Kidney epithelial cell (primary cell): ENCODE results near the gene DPY19L3. TPM values are rescaled to one million over a fixed set of nuclear protein-coding genes. Genes with fewer than 3 reads are reported as not detected.

Experiments used
- DNase-seq: peaks from one replicate; pipeline ENCODE4 v3.0.0-alpha.2; 2010; ENCODE audit warnings: low read depth
- H3K27me3 ChIP-seq: 2 replicates; pipeline ENCODE4 v1.6.0; 2011; ENCODE audit warnings: low read length; ENCODE audit not compliant: control insufficient read depth, insufficient read depth
- H3K36me3 ChIP-seq: 2 replicates; pipeline ENCODE4 v1.5.1; 2011; ENCODE audit warnings: low read length; ENCODE audit not compliant: control insufficient read depth, insufficient read depth
- H3K4me3 ChIP-seq: 2 replicates; pipeline ENCODE4 v1.5.1; 2011; ENCODE audit warnings: low read depth, mild to moderate bottlenecking, control low read depth, low read length
- CTCF ChIP-seq: IDR thresholded peaks from 2 replicates; pipeline ENCODE4 v1.5.1; 2011; ENCODE audit warnings: mild to moderate bottlenecking, moderate library complexity, low read length, control low read depth, inconsistent platforms; ENCODE audit not compliant: insufficient read depth, poor library complexity, severe bottlenecking
- total RNA-seq: library from RNA; depleted of rRNA; stranded (reverse); fragments of >200 nt; gene quantifications from 2 replicates; pipeline ENCODE4 v1.2.3, GENCODE V29; 2015

DPY19L3 gene
- total RNA-seq, 1 donor from 2014 or later = 25.0 TPM

GRCh38 chr19:32401992-32402391 lies 3.6 kb upstream of the DPY19L3 start:
- H3K36me3 ChIP-seq = no peaks in the 10 kb centered on the region
- no peak for TF ChIP-seq CTCF
- H3K4me3 ChIP-seq = no peak overlapping the region
- H3K27me3 ChIP-seq = no peaks in the 10 kb centered on the region
- DNase-seq = no peak

- TF ChIP-seq CTCF = no peak
- no peaks in the 10 kb centered on the region for H3K27me3 ChIP-seq
- H3K36me3 ChIP-seq = no peaks in the 10 kb centered on the region
- H3K4me3 ChIP-seq = no peak overlapping the region
- no peak for DNase-seq
Measured at GRCh38 chr19:32403291-32403995, 2.1 kb upstream of the DPY19L3 start.

DNA sequence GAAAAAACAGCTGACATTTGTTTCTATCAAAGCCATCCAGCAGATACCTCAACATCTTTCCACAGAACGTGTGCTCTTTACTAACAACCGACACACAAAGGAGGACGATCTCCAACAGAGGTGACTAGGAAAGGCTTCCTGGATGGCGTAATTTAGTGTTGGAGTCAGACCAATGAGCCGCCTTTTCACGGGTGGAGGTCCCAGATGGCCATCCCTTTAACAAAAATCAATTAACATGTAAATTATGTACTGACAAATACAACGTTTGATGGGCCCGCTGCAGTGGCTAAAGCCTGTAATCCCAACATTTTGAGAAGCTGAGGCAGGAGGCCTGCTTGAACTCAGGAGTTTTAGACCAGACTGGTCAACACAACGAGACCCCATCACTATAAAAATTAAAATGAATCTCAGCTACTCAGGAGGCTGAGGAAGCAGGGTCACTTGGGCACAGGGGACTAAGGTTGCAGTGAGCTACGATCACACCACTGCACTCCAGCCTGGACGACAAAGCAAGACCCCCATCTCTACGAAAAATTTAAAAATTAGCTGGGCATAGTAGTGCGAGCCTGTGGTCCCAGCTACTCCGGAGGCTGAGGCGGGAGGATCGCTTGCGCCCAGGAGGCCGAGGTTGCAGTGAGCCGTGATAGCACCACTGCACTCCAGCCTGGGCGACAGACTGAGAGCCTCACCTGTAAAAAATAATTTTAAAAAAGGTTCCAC lies 1.2 kb upstream of the DPY19L3 start:
- H3K27me3 ChIP-seq = no peaks in the 10 kb centered on the region
- no peaks in the 10 kb centered on the region for H3K36me3 ChIP-seq
- TF ChIP-seq CTCF = no peak
- peak overlapping the region; percentile 64 for H3K4me3 ChIP-seq
- no peak for DNase-seq

- no peak for DNase-seq
- no peaks in the 10 kb centered on the region for H3K27me3 ChIP-seq
- no peak for TF ChIP-seq CTCF
Measured at GRCh38 chr19:32404933-32405430, 588 bp upstream of the DPY19L3 start.

DNA sequence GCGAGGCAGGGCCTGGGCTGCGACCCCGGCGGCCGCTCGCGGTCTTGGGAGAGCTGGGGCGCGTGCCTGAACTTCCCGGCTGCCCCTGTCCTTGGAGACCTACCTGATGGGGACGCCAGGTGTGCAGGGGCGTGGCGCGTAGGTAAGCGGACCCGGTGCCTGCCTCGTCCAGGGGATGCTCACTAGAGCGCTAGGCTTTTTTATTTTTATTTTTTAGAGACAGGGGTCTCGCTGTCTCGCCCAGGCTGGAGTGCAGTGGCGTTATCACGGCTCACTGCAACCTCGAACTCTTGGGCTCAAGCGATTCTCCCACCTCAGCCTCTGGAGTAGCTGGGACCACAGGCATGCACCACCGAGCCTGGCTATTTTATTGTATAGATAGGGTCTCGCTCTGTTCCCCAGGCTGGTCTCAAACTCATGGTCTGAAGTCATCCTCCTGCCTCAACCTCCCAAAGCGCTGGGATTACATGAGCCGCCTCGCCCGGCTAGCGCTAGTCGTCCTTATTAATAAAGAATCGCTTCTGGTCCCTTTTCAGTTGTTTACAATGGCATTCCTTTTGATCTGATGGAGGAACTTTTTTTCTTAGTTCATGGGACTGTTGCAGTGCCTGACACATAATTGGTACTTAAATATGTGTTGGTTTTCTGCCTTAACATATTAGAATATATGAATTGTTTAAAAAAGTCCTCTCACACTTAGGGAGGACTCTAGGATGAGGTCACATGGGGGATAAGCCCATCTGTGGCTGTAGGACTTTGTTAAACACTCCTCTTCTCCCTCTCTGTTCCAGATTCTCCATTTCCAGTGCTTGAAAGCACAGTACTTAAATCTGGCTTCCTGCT lies 812 bp downstream of the DPY19L3 start:
- Histone ChIP-seq H3K27me3 (no peaks in the 10 kb centered on the region), H3K4me3 (peak overlapping the region; percentile 64), H3K36me3 (peaks cover 2% of the 10 kb centered on the region)
- no peak for TF ChIP-seq CTCF
- DNase-seq = no peak

More at GRCh38 chr19:32404933-32405430, 588 bp upstream of the DPY19L3 start:
- H3K36me3 ChIP-seq = peaks cover 2% of the 10 kb centered on the region
- peak overlapping the region; percentile 64 for H3K4me3 ChIP-seq
